Esophagus muscularis mucosa (tissue), 4 donors: ENCODE results near the gene SUN3. TPM values are rescaled to one million over a fixed set of nuclear protein-coding genes. Genes with fewer than 3 reads are reported as not detected.
A peak's percentile ranks its signal among the peaks of the same experiment; 100 is the strongest.
"Not testable (repeated sequence)": the region's sequence is repeated elsewhere in the genome, so short reads cannot be mapped to it uniquely, and the experiment has no call there.

Experiments used
- DNase-seq: peaks from one replicate; pipeline ENCODE4 v3.0.0-alpha.2; 2017; ENCODE audit errors: extremely low spot score
- H3K27ac ChIP-seq, 4 donors: fragments of 200-600 bp; sonication (generic); replicated peaks in 1 of 4; 1 replicate in 3 of 4; 2 replicates in 1 of 4; pipeline ENCODE4 v1.5.1; 2016 to 2019; ENCODE audit warnings: mild to moderate bottlenecking in 1 of 4
- H3K27me3 ChIP-seq, 4 donors: fragments of 200-600 bp; sonication (generic); one replicate each; pipeline versions ENCODE4 v1.5.1 to v1.6.0; 2016 to 2019
- H3K36me3 ChIP-seq, 4 donors: fragments of 200-600 bp; sonication (generic); one replicate each; pipeline ENCODE4 v1.5.1; 2016 to 2019
- H3K4me1 ChIP-seq, 4 donors: fragments of 200-600 bp; sonication (generic); one replicate each; pipeline ENCODE4 v1.5.1; 2016 to 2019
- H3K4me3 ChIP-seq, 4 donors: fragments of 200-600 bp; sonication (generic); 1 replicate in 2 of 4; 2 replicates in 2 of 4; pipeline ENCODE4 v1.5.1; 2016 to 2019; ENCODE audit warnings: mild to moderate bottlenecking in 4 of 4, moderate library complexity in 1 of 4
- H3K9me3 ChIP-seq, 4 donors: fragments of 200-600 bp; sonication (generic); 1 replicate in 3 of 4; 2 replicates in 1 of 4; pipeline ENCODE4 v1.5.1; 2016 to 2019
- EP300 ChIP-seq: sonication (generic); formaldehyde crosslinking; IDR thresholded peaks from one replicate; pipeline ENCODE4 v1.6.1; 2017; ENCODE audit warnings: antibody characterized with exemption
- POLR2A ChIP-seq: fragments of 450-650 bp; IDR thresholded peaks from one replicate; pipeline ENCODE4 v1.6.1; 2017; ENCODE audit warnings: antibody characterized with exemption, moderate library complexity, mild to moderate bottlenecking, low read depth
- POLR2AphosphoS5 ChIP-seq, 2 donors: sonication (generic); formaldehyde crosslinking; IDR thresholded peaks; one replicate each; pipeline ENCODE4 v1.6.1; 2017; ENCODE audit warnings: antibody characterized with exemption in 2 of 2
- WGBS: methylation state at CpG from one replicate; pipeline ENCODE4 v1.1.5; 2018; 5-methylcytosine and 5-hydroxymethylcytosine counted together
- intact Hi-C: fragments of 100-400 bp; cut with DNase I; formaldehyde crosslinking; loops from one replicate; pipeline ENCODE4 v1.15.1; 2023
- total RNA-seq, 4 donors: library from RNA; depleted of rRNA; stranded (reverse); fragments of >200 nt; gene quantifications; one replicate each; pipeline versions ENCODE4 v1.1.0 to v1.2.1, GENCODE V29; 2016
- TF ChIP-seq, protein P1 (sequence below), 3 experiments: fragments of 200-600 bp in 2 of 3; fragments of 450-650 bp in 1 of 3; sonication (generic) in 2 of 3; IDR thresholded peaks; one replicate each; pipeline ENCODE4 v1.5.1; 2017 to 2019; ENCODE audit warnings: antibody characterized with exemption in 3 of 3, mild to moderate bottlenecking in 2 of 3, moderate library complexity in 1 of 3

SUN3 gene
- total RNA-seq, 4 donors from 2014 or later: not detected

DNA sequence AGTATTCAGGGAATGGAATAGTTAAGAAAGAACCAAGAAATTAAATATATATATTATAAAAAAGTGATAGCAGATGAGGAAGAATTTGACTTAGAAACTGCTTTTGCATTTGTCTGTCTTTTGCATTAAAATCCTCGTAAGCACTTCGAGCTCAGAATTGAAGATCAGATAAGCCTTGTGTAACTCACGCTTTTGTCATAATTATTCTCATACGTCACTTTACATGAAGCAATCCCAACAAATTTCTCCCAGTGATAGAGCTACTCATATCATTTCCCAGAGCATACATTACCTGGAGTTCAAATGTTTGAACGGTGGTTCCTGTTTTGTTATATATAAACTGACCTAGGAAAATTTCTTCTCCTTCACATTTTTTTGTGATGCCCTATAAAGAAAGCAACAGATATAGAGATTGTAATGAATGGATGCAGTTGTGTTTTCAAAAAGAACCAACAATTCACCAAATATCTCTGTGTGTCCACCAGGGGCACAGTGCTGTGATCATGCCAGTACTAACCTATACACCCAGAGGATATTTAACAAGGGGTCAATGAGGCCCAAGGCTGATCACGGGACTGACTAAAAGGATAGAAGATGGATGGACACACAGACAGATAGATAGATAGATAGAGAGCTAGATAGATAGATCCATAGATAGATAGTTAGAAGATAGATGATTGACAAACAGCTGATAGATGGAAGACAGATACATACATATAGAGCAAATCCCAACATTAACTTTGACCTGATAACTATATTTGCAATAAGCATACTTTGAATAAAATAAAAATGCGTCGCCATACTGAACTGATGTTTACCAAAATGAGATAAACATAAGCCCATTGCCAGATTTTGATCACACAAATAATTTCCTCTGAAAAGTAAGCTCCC is 40.2 kb downstream of the SUN3 start:
- H3K27me3 ChIP-seq: no peaks in the 10 kb centered on the region
- no peaks in the 10 kb centered on the region for H3K9me3 ChIP-seq
- no peak overlapping the region for H3K4me3 ChIP-seq
- intact Hi-C loops: no loop called here
- WGBS: 83% methylated on average over 8 of the region's 8 CpGs
- H3K27ac ChIP-seq: no peak overlapping the region
- H3K4me1 ChIP-seq: peaks cover 0 to 16% (median 9%) of the 10 kb centered on the region in 4 donors
- no peaks in the 10 kb centered on the region for H3K36me3 ChIP-seq
- no peak for DNase-seq
- TF ChIP-seq POLR2A: no peak
- TF ChIP-seq, protein P1, sequence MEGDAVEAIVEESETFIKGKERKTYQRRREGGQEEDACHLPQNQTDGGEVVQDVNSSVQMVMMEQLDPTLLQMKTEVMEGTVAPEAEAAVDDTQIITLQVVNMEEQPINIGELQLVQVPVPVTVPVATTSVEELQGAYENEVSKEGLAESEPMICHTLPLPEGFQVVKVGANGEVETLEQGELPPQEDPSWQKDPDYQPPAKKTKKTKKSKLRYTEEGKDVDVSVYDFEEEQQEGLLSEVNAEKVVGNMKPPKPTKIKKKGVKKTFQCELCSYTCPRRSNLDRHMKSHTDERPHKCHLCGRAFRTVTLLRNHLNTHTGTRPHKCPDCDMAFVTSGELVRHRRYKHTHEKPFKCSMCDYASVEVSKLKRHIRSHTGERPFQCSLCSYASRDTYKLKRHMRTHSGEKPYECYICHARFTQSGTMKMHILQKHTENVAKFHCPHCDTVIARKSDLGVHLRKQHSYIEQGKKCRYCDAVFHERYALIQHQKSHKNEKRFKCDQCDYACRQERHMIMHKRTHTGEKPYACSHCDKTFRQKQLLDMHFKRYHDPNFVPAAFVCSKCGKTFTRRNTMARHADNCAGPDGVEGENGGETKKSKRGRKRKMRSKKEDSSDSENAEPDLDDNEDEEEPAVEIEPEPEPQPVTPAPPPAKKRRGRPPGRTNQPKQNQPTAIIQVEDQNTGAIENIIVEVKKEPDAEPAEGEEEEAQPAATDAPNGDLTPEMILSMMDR (IDR thresholded peaks at IDR 0.05): no peak
- TF ChIP-seq POLR2AphosphoS5 (IDR thresholded peaks at IDR 0.05): no peak
- TF ChIP-seq EP300: no peak

DNA sequence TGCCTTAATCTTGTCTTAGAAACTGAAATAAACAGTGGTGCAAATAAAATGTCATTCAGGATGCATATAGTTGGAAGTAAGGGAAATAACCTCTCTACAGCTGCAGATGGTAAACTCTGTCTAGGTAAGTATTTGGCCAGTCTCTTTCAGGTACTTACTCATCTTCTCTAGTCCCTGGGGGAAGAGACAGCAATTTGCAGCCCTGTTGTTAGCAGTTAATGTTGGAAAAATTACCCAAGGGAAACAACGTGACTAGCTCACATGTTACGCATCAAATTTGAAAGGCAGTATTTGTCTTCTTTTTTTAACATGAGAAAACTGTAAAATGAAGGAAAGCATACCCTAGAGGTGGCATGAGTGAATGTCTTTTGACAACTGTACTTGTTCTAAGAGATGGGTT is 46.3 kb downstream of the SUN3 start:
- Histone ChIP-seq H3K27ac (no peak overlapping the region), H3K4me3 (no peak overlapping the region), H3K9me3 (no peaks in the 10 kb centered on the region), H3K27me3 (no peaks in the 10 kb centered on the region), H3K36me3 (peaks cover 3 to 9% (median 6%) of the 10 kb centered on the region in 4 donors), H3K4me1 (peaks cover 12 to 16% (median 13%) of the 10 kb centered on the region in 4 donors)
- intact Hi-C loops: no loop called here
- 45% methylated on average over 2 of the region's 2 CpGs for WGBS
- TF ChIP-seq POLR2AphosphoS5 (IDR thresholded peaks at IDR 0.05) (no peak), EP300 (no peak), POLR2A (no peak)
- TF ChIP-seq, protein P1 (IDR thresholded peaks at IDR 0.05): no peak
- no peak for DNase-seq

DNA sequence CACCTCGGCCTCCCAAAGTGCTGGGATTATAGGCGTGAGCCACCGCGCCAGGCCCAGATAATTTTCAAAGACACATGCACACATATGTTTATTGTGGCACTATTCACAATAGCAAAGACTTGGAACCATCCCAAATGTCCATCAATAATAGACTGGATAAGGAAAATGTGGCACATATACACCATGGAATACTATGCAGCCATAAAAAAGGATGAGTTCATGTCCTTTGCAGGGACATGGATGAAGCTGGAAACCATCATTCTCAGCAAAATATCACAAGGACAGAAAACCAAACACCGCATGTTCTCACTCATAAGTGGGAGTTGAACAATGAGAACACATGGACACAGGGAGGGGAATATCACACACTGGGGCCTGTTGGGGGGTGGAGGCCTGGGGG is 48.3 kb downstream of the SUN3 start:
- WGBS: 95% methylated on average over 4 of the region's 5 CpGs
- H3K27me3 ChIP-seq, intact Hi-C loops, H3K4me3 ChIP-seq, DNase-seq, H3K27ac ChIP-seq, H3K9me3 ChIP-seq: not testable (repeated sequence)
- peaks cover 14 to 23% (median 17%) of the 10 kb centered on the region in 4 donors for H3K4me1 ChIP-seq
- H3K36me3 ChIP-seq: peaks cover 23 to 28% (median 25%) of the 10 kb centered on the region in 4 donors

DNA sequence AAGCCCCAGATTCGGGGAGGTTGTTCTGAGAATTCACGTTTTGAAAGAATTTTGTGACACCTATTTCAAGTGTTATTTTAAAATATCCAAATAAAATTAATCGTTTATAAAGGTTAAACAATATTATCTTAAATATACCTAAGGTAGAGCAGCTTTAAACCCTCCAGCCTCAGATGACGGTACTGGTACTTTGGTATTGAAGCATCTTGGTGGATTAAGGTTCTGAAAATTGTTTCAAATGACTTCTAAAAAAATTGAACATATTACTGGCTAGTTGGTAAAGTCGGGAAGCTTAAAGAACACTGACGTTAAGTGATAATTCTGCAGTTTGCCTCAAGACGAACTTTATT is 49.1 kb downstream of the SUN3 start:
- H3K4me1 ChIP-seq: peaks cover 14 to 23% (median 17%) of the 10 kb centered on the region in 4 donors
- no peaks in the 10 kb centered on the region for H3K9me3 ChIP-seq
- DNase-seq: no peak
- intact Hi-C loops: loop anchor here (2.0 kb wide), 1 partner anchor 111 kb away; no protein-coding TSS in a partner anchor
- 34% methylated on average over 7 of the region's 7 CpGs for WGBS
- peak overlapping the region; percentile 81 to 92 (median 90) for H3K27ac ChIP-seq
- H3K27me3 ChIP-seq: no peaks in the 10 kb centered on the region
- TF ChIP-seq POLR2A (no peak), EP300 (no peak), POLR2AphosphoS5 (IDR thresholded peaks at IDR 0.05) (no peak)
- TF ChIP-seq, protein P1 (IDR thresholded peaks at IDR 0.05): no peak
- peak overlapping the region; percentile 66 to 89 (median 80) for H3K4me3 ChIP-seq
- peaks cover 30 to 37% (median 34%) of the 10 kb centered on the region in 4 donors for H3K36me3 ChIP-seq

DNA sequence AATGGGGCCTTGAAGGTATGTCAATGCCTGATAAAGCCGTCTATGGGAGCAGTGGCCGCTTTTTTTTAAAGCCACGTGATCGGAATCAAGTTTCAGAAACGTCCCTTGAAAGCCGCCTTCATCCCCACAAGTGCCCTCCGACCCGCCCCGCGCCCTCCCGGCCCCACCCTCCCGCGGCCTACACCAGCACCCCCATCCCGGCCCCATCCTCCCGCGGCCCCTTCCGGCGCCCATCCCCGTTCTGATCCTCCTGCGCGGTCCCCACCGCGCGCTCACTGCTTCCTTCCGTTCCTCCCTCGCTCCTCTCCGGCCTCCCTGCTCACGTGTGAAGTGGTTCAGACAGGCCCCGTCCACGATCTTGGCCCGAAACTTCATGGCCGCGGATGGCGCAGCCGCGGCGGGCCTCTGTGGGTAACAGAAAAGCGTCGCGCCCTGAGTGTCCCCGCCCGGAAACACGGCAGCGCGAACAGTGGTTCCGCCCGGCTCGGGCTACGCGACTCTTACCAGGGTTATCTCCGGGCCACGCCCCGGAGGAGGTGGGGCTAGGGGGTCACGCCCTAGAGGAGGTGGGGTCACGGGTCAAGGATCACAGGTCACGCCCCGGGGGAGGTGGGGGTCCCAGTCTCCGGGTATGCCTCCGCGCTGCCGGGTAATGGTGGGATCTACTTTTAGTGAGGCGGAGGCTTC is 49.6 kb downstream of the SUN3 start, which contains the start of gene HUS1:
TSS of gene HUS1 (minus strand) at position 471 of the 687 bp plus-strand sequence. CDS start at position 375, 96 bp downstream.
- TF ChIP-seq, protein P1 (IDR thresholded peaks at IDR 0.05): no peak
- TF ChIP-seq POLR2AphosphoS5 (IDR thresholded peaks at IDR 0.05): peak; percentile 85 to 88
- no peak for TF ChIP-seq EP300
- TF ChIP-seq POLR2A: peak; percentile 37
- peak; percentile 97 for DNase-seq
- Histone ChIP-seq H3K4me1 (peaks cover 14 to 23% (median 17%) of the 10 kb centered on the region in 4 donors), H3K9me3 (no peaks in the 10 kb centered on the region), H3K27ac (peak within 1 kb of the TSS; percentile 81 to 92 (median 90)), H3K27me3 (no peaks in the 10 kb centered on the region), H3K36me3 (peaks cover 34 to 42% (median 39%) of the 10 kb centered on the region in 4 donors), H3K4me3 (peak within 1 kb of the TSS; percentile 66 to 89 (median 80))
- WGBS: 3% methylated on average over 24 of the region's 62 CpGs
- intact Hi-C loops: loop anchor here (2.0 kb wide), 1 partner anchor 112 kb away; no protein-coding TSS in a partner anchor
